ENCODE data around the gene DDRGK1. TPM values are rescaled to one million over a fixed set of nuclear protein-coding genes. Genes with fewer than 3 reads are reported as not detected.

DDRGK1 gene
- total and polyA plus RNA-seq, 7 donors: 16.8 to 86.1 (median 70.6) TPM

- H3K36me3 ChIP-seq: peaks cover 0 to 8% (median 4%) of the 10 kb centered on the region in 4 donors
- intact Hi-C loops (cut with DNase I): loop anchor here (5.0 kb wide), 1 partner anchor 37 kb away; the partner anchor contains the start of gene LZTS3
- peaks cover 0 to 17% (median 12%) of the 10 kb centered on the region in 4 donors for H3K4me1 ChIP-seq
- peak overlapping the region; percentile 69 to 85 (median 76) for H3K4me3 ChIP-seq
- H3K27ac ChIP-seq: peak overlapping the region; percentile 76 to 84 (median 80)
- WGBS, 2 donors: 1 to 3% methylated on average over 10 of the region's 10 CpGs
- no peaks in the 10 kb centered on the region for H3K27me3 ChIP-seq
- H3K9me3 ChIP-seq: no peaks in the 10 kb centered on the region
- DNase-seq: no peak
- no peak for TF ChIP-seq EP300 (IDR thresholded peaks at IDR 0.05)
- TF ChIP-seq, protein P1, sequence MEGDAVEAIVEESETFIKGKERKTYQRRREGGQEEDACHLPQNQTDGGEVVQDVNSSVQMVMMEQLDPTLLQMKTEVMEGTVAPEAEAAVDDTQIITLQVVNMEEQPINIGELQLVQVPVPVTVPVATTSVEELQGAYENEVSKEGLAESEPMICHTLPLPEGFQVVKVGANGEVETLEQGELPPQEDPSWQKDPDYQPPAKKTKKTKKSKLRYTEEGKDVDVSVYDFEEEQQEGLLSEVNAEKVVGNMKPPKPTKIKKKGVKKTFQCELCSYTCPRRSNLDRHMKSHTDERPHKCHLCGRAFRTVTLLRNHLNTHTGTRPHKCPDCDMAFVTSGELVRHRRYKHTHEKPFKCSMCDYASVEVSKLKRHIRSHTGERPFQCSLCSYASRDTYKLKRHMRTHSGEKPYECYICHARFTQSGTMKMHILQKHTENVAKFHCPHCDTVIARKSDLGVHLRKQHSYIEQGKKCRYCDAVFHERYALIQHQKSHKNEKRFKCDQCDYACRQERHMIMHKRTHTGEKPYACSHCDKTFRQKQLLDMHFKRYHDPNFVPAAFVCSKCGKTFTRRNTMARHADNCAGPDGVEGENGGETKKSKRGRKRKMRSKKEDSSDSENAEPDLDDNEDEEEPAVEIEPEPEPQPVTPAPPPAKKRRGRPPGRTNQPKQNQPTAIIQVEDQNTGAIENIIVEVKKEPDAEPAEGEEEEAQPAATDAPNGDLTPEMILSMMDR (IDR thresholded peaks at IDR 0.05): no peak
- TF ChIP-seq POLR2A (IDR thresholded peaks at IDR 0.05): no peak
- no peak for TF ChIP-seq POLR2AphosphoS5 (IDR thresholded peaks at IDR 0.05)
These were observed 4.3 kb upstream of the DDRGK1 start for GRCh38 chr20:3208786-3209256.

DNA sequence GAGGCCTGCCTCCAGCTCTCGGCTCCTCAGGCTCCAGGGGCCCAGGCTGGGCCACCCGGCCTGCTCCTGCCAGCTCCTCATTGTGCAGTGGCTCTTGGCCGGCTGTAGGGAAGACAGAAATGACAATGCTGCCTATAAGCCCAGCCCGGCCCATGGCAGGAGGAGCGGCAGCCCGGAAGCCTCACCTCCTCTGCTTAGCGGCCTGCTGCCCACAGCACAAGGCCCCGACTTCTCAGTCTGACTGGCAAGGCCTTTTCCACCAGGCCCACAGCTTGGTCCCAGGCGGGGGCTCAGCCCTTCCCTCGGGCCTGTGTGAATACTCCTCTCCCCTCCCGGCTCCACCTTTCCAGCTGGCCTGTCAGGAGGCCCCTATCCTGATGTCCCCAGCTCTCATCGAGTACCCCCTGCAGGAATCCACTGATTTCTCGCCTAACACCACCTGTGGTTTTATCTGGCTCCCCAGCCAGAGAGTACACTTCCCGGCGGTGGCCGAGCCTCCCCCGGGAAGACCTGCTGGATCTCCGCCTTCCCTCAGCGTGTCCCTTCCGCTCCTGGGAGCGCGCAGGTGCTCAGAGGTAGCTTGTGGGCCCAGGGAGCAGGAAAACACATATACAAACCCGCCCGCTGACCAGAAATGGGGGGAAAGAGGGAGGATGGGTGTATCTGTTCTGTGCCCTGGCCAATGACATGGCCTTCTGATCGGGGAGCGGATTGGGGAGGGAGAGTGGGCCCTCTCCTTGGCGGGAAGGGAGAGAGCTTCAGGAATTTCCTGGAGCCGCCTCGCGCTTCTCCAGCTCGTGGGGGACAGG, 963 bp downstream of the DDRGK1 start:
- Histone ChIP-seq H3K27ac (peak overlapping the region; percentile 86 to 88 (median 88)), H3K4me3 (peak overlapping the region; percentile 72 to 93 (median 80)), H3K9me3 (no peaks in the 10 kb centered on the region), H3K36me3 (peaks cover 9 to 44% (median 13%) of the 10 kb centered on the region in 4 donors), H3K27me3 (no peaks in the 10 kb centered on the region), H3K4me1 (peaks cover 0 to 19% (median 13%) of the 10 kb centered on the region in 4 donors)
- DNase-seq: no peak
- TF ChIP-seq, protein P1 (IDR thresholded peaks at IDR 0.05): no peak
- no peak for TF ChIP-seq POLR2A (IDR thresholded peaks at IDR 0.05)
- no peak for TF ChIP-seq POLR2AphosphoS5 (IDR thresholded peaks at IDR 0.05)
- 4 to 18% methylated on average over 31 of the region's 31 CpGs for WGBS, 2 donors
- intact Hi-C loops (cut with DNase I): loop anchor here (5.0 kb wide), 1 partner anchor 46 kb away; the partner anchor contains the start of genes FASTKD5 and UBOX5

DNA sequence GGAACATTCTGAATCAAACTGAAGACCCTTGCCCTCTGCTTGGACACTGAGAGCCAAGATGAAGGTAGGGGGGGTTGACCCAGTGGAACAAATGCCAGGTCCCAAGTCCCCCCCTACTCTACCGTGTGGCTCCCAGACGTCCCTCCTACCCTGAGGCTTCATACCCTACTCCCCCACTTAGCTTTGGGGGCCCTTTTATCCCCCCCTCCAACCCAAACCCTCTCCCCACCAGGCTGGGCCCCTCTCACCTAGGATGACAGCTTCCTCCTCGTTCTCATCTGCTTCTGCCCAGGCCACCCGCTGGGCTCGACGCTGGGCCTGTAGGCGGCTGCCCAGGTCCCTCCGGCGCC, 1.5 kb downstream of the DDRGK1 start:
- no peaks in the 10 kb centered on the region for H3K9me3 ChIP-seq
- DNase-seq: no peak
- 23 to 62% methylated on average over 9 of the region's 9 CpGs for WGBS, 2 donors
- no peaks in the 10 kb centered on the region for H3K27me3 ChIP-seq
- H3K4me3 ChIP-seq: peak overlapping the region; percentile 72 to 93 (median 80)
- H3K36me3 ChIP-seq: peaks cover 9 to 50% (median 13%) of the 10 kb centered on the region in 4 donors
- intact Hi-C loops (cut with DNase I): loop anchor here (5.0 kb wide), 1 partner anchor 46 kb away; the partner anchor contains the start of genes FASTKD5 and UBOX5
- TF ChIP-seq POLR2A (IDR thresholded peaks at IDR 0.05) (no peak), POLR2AphosphoS5 (IDR thresholded peaks at IDR 0.05) (no peak), EP300 (IDR thresholded peaks at IDR 0.05) (no peak)
- TF ChIP-seq, protein P1 (IDR thresholded peaks at IDR 0.05): no peak
- H3K27ac ChIP-seq: peak overlapping the region in 3 of 4 donors; percentile 86 to 88 (median 88)
- H3K4me1 ChIP-seq: peaks cover 0 to 19% (median 11%) of the 10 kb centered on the region in 4 donors

- Histone ChIP-seq H3K4me3 (no peak overlapping the region), H3K9me3 (no peaks in the 10 kb centered on the region), H3K27me3 (no peaks in the 10 kb centered on the region), H3K4me1 (peaks cover 0 to 19% (median 11%) of the 10 kb centered on the region in 4 donors), H3K27ac (no peak overlapping the region), H3K36me3 (peaks cover 11 to 77% (median 19%) of the 10 kb centered on the region in 4 donors)
- intact Hi-C loops (cut with DNase I): loop anchor here (5.0 kb wide), 1 partner anchor 43 kb away; the partner anchor contains the start of genes FASTKD5 and UBOX5
- WGBS, 2 donors: 92 to 96% methylated on average over 27 of the region's 27 CpGs
- TF ChIP-seq POLR2A (IDR thresholded peaks at IDR 0.05): no peak
- TF ChIP-seq EP300 (IDR thresholded peaks at IDR 0.05): no peak
- TF ChIP-seq, protein P1 (IDR thresholded peaks at IDR 0.05): no peak
- no peak for TF ChIP-seq POLR2AphosphoS5 (IDR thresholded peaks at IDR 0.05)
- no peak for DNase-seq
These were observed 4.3 kb downstream of the DDRGK1 start for GRCh38 chr20:3199976-3200755.
